Prostate gland (tissue), 2 donors: ENCODE data around the gene DLG2.

Source experiments
- POLR2A ChIP-seq: fragments of 450-650 bp; IDR thresholded peaks from one replicate; pipeline ENCODE4 v1.6.1; 2016; ENCODE audit warnings: antibody characterized with exemption, mild to moderate bottlenecking
- TF ChIP-seq, protein P1 (sequence below), 4 experiments: fragments of 200-600 bp in 2 of 4; fragments of 450-650 bp in 2 of 4; sonication (generic) in 2 of 4; IDR thresholded peaks; 1 replicate in 3 of 4; 2 replicates in 1 of 4; pipeline ENCODE4 v1.5.1; 2016 to 2019; ENCODE audit warnings: antibody characterized with exemption in 4 of 4, mild to moderate bottlenecking in 2 of 4, moderate library complexity in 2 of 4

DNA sequence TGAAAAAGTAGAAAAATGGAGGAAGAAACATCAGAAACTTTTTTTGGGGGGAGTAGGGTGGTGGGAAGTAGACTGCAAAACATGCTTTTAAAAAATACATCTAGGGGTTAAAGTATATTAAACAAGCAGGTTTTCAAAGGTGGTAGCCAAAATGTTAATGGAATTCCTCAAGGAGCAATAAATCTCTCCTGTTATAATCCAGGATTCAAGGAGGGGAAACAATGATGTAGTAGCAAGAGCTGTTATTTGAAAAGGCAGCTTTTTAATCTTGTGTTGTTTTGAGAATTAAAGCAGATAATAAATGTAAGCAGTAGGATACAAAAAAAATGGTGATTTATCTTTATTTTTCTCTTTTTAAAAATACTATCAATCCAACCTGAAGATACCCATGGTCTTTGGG, 1604.4 kb downstream of the DLG2 start:
- TF ChIP-seq, protein P1, sequence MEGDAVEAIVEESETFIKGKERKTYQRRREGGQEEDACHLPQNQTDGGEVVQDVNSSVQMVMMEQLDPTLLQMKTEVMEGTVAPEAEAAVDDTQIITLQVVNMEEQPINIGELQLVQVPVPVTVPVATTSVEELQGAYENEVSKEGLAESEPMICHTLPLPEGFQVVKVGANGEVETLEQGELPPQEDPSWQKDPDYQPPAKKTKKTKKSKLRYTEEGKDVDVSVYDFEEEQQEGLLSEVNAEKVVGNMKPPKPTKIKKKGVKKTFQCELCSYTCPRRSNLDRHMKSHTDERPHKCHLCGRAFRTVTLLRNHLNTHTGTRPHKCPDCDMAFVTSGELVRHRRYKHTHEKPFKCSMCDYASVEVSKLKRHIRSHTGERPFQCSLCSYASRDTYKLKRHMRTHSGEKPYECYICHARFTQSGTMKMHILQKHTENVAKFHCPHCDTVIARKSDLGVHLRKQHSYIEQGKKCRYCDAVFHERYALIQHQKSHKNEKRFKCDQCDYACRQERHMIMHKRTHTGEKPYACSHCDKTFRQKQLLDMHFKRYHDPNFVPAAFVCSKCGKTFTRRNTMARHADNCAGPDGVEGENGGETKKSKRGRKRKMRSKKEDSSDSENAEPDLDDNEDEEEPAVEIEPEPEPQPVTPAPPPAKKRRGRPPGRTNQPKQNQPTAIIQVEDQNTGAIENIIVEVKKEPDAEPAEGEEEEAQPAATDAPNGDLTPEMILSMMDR (IDR thresholded peaks at IDR 0.05): no peak
- TF ChIP-seq POLR2A: no peak
